ENCODE data around the gene VGLL4.

Gene VGLL4

GRCh38 chr3:11545186-11545851 is 98.4 kb downstream of the VGLL4 start:
- H3K27me3 ChIP-seq (ENCODE audit: insufficient read depth, low read length), result no peaks in the 10 kb centered on the region
- H3K27ac ChIP-seq (ENCODE audit: low read depth, low read length), result no peak overlapping the region
- 89% methylated on average over 16 of the region's 16 CpGs for WGBS
- H3K9me3 ChIP-seq (ENCODE audit: insufficient read depth, low read depth, low read length), result no peaks in the 10 kb centered on the region
- no peak overlapping the region for H3K4me3 ChIP-seq (ENCODE audit: low read length)
- no peaks in the 10 kb centered on the region for H3K36me3 ChIP-seq (ENCODE audit: insufficient read depth, low read length)
- H3K4me1 ChIP-seq (ENCODE audit: insufficient read depth, low read length), result no peaks in the 10 kb centered on the region
- no peak overlapping the region for H3K9ac ChIP-seq (ENCODE audit: low read depth, low read length)

- no peaks in the 10 kb centered on the region for H3K27me3 ChIP-seq (ENCODE audit: insufficient read depth, low read length)
- WGBS, result 83% methylated on average over 17 of the region's 17 CpGs
- no peak overlapping the region for H3K9ac ChIP-seq (ENCODE audit: low read depth, low read length)
- no peak overlapping the region for H3K27ac ChIP-seq (ENCODE audit: low read depth, low read length)
- no peak overlapping the region for H3K4me3 ChIP-seq (ENCODE audit: low read length)
- H3K9me3 ChIP-seq (ENCODE audit: insufficient read depth, low read depth, low read length), result no peaks in the 10 kb centered on the region
- no peaks in the 10 kb centered on the region for H3K36me3 ChIP-seq (ENCODE audit: insufficient read depth, low read length)
- H3K4me1 ChIP-seq (ENCODE audit: insufficient read depth, low read length), result no peaks in the 10 kb centered on the region
These were observed 99.1 kb downstream of the VGLL4 start for GRCh38 chr3:11544412-11545181.

- no peak overlapping the region for H3K27ac ChIP-seq (ENCODE audit: low read depth, low read length)
- no peak overlapping the region for H3K4me3 ChIP-seq (ENCODE audit: low read length)
- H3K4me1 ChIP-seq (ENCODE audit: insufficient read depth, low read length), result no peaks in the 10 kb centered on the region
- H3K9me3 ChIP-seq (ENCODE audit: insufficient read depth, low read depth, low read length), result no peaks in the 10 kb centered on the region
- no peaks in the 10 kb centered on the region for H3K36me3 ChIP-seq (ENCODE audit: insufficient read depth, low read length)
- no peak overlapping the region for H3K9ac ChIP-seq (ENCODE audit: low read depth, low read length)
- H3K27me3 ChIP-seq (ENCODE audit: insufficient read depth, low read length), result no peaks in the 10 kb centered on the region
- WGBS, result 92% methylated on average over 6 of the region's 6 CpGs
These were observed 99.7 kb downstream of the VGLL4 start for GRCh38 chr3:11543948-11544387.

- Histone ChIP-seq H3K27me3 (ENCODE audit: insufficient read depth, low read length) (no peaks in the 10 kb centered on the region), H3K27ac (ENCODE audit: low read depth, low read length) (no peak overlapping the region), H3K4me1 (ENCODE audit: insufficient read depth, low read length) (no peaks in the 10 kb centered on the region), H3K4me3 (ENCODE audit: low read length) (no peak overlapping the region), H3K36me3 (ENCODE audit: insufficient read depth, low read length) (no peaks in the 10 kb centered on the region), H3K9ac (ENCODE audit: low read depth, low read length) (no peak overlapping the region), H3K9me3 (ENCODE audit: insufficient read depth, low read depth, low read length) (no peaks in the 10 kb centered on the region)
- WGBS, result 94% methylated on average over 19 of the region's 19 CpGs
These were observed 100.4 kb downstream of the VGLL4 start for GRCh38 chr3:11543141-11543947.

- 97% methylated on average over 7 of the region's 7 CpGs for WGBS
- Histone ChIP-seq H3K9ac (ENCODE audit: low read depth, low read length) (no peak overlapping the region; the same call in 1 of the 2 replicates), H3K27me3 (ENCODE audit: insufficient read depth, low read length) (no peaks in the 10 kb centered on the region), H3K36me3 (ENCODE audit: insufficient read depth, low read length) (no peaks in the 10 kb centered on the region), H3K9me3 (ENCODE audit: insufficient read depth, low read depth, low read length) (no peaks in the 10 kb centered on the region), H3K4me3 (ENCODE audit: low read length) (no peak overlapping the region), H3K27ac (ENCODE audit: low read depth, low read length) (no peak overlapping the region), H3K4me1 (ENCODE audit: insufficient read depth, low read length) (no peaks in the 10 kb centered on the region)
These were observed 101.2 kb downstream of the VGLL4 start for GRCh38 chr3:11542551-11542950.

GRCh38 chr3:11541321-11542303 is 102.1 kb downstream of the VGLL4 start:
- WGBS, result 94% methylated on average over 16 of the region's 16 CpGs
- Histone ChIP-seq H3K4me1 (ENCODE audit: insufficient read depth, low read length) (no peaks in the 10 kb centered on the region), H3K4me3 (ENCODE audit: low read length) (no peak overlapping the region), H3K27ac (ENCODE audit: low read depth, low read length) (no peak overlapping the region), H3K9me3 (ENCODE audit: insufficient read depth, low read depth, low read length) (no peaks in the 10 kb centered on the region), H3K36me3 (ENCODE audit: insufficient read depth, low read length) (no peaks in the 10 kb centered on the region), H3K27me3 (ENCODE audit: insufficient read depth, low read length) (no peaks in the 10 kb centered on the region), H3K9ac (ENCODE audit: low read depth, low read length) (no peak overlapping the region; the same call in 1 of the 2 replicates)

- no peak overlapping the region for H3K4me3 ChIP-seq (ENCODE audit: low read length)
- no peaks in the 10 kb centered on the region for H3K27me3 ChIP-seq (ENCODE audit: insufficient read depth, low read length)
- WGBS, result 93% methylated on average over 14 of the region's 14 CpGs
- H3K9me3 ChIP-seq (ENCODE audit: insufficient read depth, low read depth, low read length), result no peaks in the 10 kb centered on the region
- no peak overlapping the region for H3K9ac ChIP-seq (ENCODE audit: low read depth, low read length)
- H3K36me3 ChIP-seq (ENCODE audit: insufficient read depth, low read length), result no peaks in the 10 kb centered on the region
- H3K27ac ChIP-seq (ENCODE audit: low read depth, low read length), result no peak overlapping the region
- H3K4me1 ChIP-seq (ENCODE audit: insufficient read depth, low read length), result no peaks in the 10 kb centered on the region
These were observed 104.0 kb downstream of the VGLL4 start for GRCh38 chr3:11539677-11540076.

- WGBS, result 96% methylated on average over 5 of the region's 5 CpGs
These were observed 104.5 kb downstream of the VGLL4 start for GRCh38 chr3:11539218-11539617.

GRCh38 chr3:11538581-11538980 is 105.1 kb downstream of the VGLL4 start:
- 95% methylated on average over 2 of the region's 3 CpGs for WGBS
- no peaks in the 10 kb centered on the region for H3K36me3 ChIP-seq (ENCODE audit: insufficient read depth, low read length)
- H3K9ac ChIP-seq (ENCODE audit: low read depth, low read length), result no peak overlapping the region
- H3K27ac ChIP-seq (ENCODE audit: low read depth, low read length), result no peak overlapping the region
- no peaks in the 10 kb centered on the region for H3K27me3 ChIP-seq (ENCODE audit: insufficient read depth, low read length)
- H3K9me3 ChIP-seq (ENCODE audit: insufficient read depth, low read depth, low read length), result no peaks in the 10 kb centered on the region
- H3K4me1 ChIP-seq (ENCODE audit: insufficient read depth, low read length), result no peaks in the 10 kb centered on the region
- no peak overlapping the region for H3K4me3 ChIP-seq (ENCODE audit: low read length)

More at GRCh38 chr3:11539218-11539617, 104.5 kb downstream of the VGLL4 start:
- Histone ChIP-seq H3K4me1 (ENCODE audit: insufficient read depth, low read length) (no peaks in the 10 kb centered on the region), H3K4me3 (ENCODE audit: low read length) (no peak overlapping the region), H3K9ac (ENCODE audit: low read depth, low read length) (no peak overlapping the region), H3K27ac (ENCODE audit: low read depth, low read length) (no peak overlapping the region), H3K36me3 (ENCODE audit: insufficient read depth, low read length) (no peaks in the 10 kb centered on the region), H3K9me3 (ENCODE audit: insufficient read depth, low read depth, low read length) (no peaks in the 10 kb centered on the region), H3K27me3 (ENCODE audit: insufficient read depth, low read length) (no peaks in the 10 kb centered on the region)

GRCh38 chr3:11536936-11537612 is 106.6 kb downstream of the VGLL4 start:
- H3K27me3 ChIP-seq (ENCODE audit: insufficient read depth, low read length), result no peaks in the 10 kb centered on the region
- H3K4me1 ChIP-seq (ENCODE audit: insufficient read depth, low read length), result no peaks in the 10 kb centered on the region
- H3K9ac ChIP-seq (ENCODE audit: low read depth, low read length), result no peak overlapping the region
- 94% methylated on average over 12 of the region's 12 CpGs for WGBS
- no peak overlapping the region for H3K27ac ChIP-seq (ENCODE audit: low read depth, low read length)
- H3K9me3 ChIP-seq (ENCODE audit: insufficient read depth, low read depth, low read length), result no peaks in the 10 kb centered on the region
- H3K36me3 ChIP-seq (ENCODE audit: insufficient read depth, low read length), result no peaks in the 10 kb centered on the region
- no peak overlapping the region for H3K4me3 ChIP-seq (ENCODE audit: low read length)

Measured in HUES64 (cell line).